HCT116 (cell line): ENCODE measurements around the gene UBE2M.

Experiments used
- CEBPB ChIP-seq: IDR thresholded peaks from 2 replicates; pipeline ENCODE4 v1.6.1; 2012; ENCODE audit warnings: low read depth
- ELF1 ChIP-seq: IDR thresholded peaks from 2 replicates; pipeline ENCODE4 v1.6.1; 2012; ENCODE audit warnings: low read depth, borderline replicate concordance
- EZH2 ChIP-seq: fragments of 200-600 bp; sonication (generic); IDR thresholded peaks from 2 replicates; pipeline ENCODE4 v1.6.1; 2017; ENCODE audit warnings: antibody characterized with exemption, mixed run types
- FOSL1 ChIP-seq: IDR thresholded peaks from 2 replicates; pipeline ENCODE4 v1.6.1; 2012; ENCODE audit warnings: low read depth
- POLR2A ChIP-seq: IDR thresholded peaks from 2 replicates; pipeline ENCODE4 v1.7.0; 2011; ENCODE audit warnings: borderline replicate concordance; ENCODE audit not compliant: insufficient read depth, insufficient read length; ENCODE audit errors: extremely low read depth
- RAD21 ChIP-seq: IDR thresholded peaks from 2 replicates; pipeline ENCODE4 v1.6.1; 2012; ENCODE audit warnings: low read depth, mild to moderate bottlenecking
- TF ChIP-seq, protein P1 (sequence below), 3 experiments: fragments of 200-600 bp in 1 of 3; sonication (generic) in 1 of 3; IDR thresholded peaks in 2 of 3; conservative IDR thresholded peaks in 1 of 3; 2 replicates each; pipeline ENCODE4 v1.5.1; 2012 to 2017; ENCODE audit warnings: low read depth in 2 of 3, low read length in 2 of 3, antibody characterized with exemption in 1 of 3, borderline replicate concordance in 1 of 3, control low read depth in 1 of 3, mild to moderate bottlenecking in 1 of 3, mixed read lengths in 1 of 3, mixed run types in 1 of 3, moderate library complexity in 1 of 3; ENCODE audit not compliant: insufficient read depth in 1 of 3
- TF ChIP-seq, protein P2 (sequence below): IDR thresholded peaks from 2 replicates; pipeline ENCODE4 v1.6.1; 2012
- TF ChIP-seq, protein P3 (sequence below): IDR thresholded peaks from 2 replicates; pipeline ENCODE4 v1.6.1; 2012; ENCODE audit warnings: low read depth
- TF ChIP-seq, protein P4 (sequence below): IDR thresholded peaks from 2 replicates; pipeline ENCODE4 v1.6.1; 2012

DNA sequence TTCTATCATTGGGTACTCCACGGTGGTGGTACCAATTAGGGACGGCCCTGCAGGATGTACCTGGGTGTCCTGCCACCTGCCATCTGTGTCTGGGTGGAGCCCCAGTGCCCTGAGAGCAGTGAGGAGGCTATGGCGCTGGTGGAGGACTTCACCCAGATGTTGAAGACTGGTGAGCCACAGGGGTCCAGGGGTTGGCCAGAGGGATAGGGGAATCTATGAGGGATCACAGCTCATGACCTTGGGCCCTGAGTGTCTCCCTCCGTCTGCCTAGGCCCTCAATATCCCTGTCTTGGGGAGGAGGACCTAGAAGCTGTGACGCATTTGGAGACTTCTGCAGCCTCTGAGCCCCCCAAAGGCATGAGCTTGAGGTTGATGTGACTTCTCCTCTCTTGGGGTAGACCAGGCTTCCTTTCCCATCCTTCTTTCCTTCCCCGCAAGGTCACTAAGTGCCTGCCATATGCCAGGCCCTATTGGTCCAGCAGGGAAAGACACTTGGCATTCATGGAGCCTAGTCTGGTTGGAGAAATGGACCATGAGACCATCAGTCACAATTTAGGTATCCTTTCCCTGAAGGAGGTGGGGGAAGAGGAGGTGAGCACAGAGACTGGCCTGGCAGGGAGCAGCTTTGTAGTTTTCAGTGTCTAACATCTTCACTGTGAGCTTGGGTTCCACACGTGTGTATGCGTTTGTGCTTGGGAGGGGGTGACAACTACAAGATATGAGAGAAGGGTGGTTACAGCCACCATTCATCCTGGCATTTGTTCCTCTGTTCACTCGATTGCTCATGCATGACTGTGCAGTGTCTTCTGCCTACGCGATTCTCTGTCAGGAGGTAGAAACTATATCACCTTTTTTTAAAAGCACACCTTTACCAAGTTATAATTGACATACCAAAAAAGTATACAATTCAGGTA is 19.9 kb upstream of the UBE2M start:
- TF ChIP-seq CEBPB (no peak), EZH2 (no peak), ELF1 (no peak), POLR2A (no peak), RAD21 (no peak), FOSL1 (no peak)
- TF ChIP-seq, protein P1, sequence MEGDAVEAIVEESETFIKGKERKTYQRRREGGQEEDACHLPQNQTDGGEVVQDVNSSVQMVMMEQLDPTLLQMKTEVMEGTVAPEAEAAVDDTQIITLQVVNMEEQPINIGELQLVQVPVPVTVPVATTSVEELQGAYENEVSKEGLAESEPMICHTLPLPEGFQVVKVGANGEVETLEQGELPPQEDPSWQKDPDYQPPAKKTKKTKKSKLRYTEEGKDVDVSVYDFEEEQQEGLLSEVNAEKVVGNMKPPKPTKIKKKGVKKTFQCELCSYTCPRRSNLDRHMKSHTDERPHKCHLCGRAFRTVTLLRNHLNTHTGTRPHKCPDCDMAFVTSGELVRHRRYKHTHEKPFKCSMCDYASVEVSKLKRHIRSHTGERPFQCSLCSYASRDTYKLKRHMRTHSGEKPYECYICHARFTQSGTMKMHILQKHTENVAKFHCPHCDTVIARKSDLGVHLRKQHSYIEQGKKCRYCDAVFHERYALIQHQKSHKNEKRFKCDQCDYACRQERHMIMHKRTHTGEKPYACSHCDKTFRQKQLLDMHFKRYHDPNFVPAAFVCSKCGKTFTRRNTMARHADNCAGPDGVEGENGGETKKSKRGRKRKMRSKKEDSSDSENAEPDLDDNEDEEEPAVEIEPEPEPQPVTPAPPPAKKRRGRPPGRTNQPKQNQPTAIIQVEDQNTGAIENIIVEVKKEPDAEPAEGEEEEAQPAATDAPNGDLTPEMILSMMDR (IDR thresholded peaks at IDR 0.05 in 2 of 3, conservative IDR thresholded peaks at IDR 0.05 in 1 of 3; ENCODE audit: borderline replicate concordance in 1 of 3, insufficient read depth in 1 of 3, low read depth in 2 of 3, low read length in 2 of 3): no peak
- TF ChIP-seq, protein P2, sequence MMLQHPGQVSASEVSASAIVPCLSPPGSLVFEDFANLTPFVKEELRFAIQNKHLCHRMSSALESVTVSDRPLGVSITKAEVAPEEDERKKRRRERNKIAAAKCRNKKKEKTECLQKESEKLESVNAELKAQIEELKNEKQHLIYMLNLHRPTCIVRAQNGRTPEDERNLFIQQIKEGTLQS: no peak
- TF ChIP-seq, protein P3, sequence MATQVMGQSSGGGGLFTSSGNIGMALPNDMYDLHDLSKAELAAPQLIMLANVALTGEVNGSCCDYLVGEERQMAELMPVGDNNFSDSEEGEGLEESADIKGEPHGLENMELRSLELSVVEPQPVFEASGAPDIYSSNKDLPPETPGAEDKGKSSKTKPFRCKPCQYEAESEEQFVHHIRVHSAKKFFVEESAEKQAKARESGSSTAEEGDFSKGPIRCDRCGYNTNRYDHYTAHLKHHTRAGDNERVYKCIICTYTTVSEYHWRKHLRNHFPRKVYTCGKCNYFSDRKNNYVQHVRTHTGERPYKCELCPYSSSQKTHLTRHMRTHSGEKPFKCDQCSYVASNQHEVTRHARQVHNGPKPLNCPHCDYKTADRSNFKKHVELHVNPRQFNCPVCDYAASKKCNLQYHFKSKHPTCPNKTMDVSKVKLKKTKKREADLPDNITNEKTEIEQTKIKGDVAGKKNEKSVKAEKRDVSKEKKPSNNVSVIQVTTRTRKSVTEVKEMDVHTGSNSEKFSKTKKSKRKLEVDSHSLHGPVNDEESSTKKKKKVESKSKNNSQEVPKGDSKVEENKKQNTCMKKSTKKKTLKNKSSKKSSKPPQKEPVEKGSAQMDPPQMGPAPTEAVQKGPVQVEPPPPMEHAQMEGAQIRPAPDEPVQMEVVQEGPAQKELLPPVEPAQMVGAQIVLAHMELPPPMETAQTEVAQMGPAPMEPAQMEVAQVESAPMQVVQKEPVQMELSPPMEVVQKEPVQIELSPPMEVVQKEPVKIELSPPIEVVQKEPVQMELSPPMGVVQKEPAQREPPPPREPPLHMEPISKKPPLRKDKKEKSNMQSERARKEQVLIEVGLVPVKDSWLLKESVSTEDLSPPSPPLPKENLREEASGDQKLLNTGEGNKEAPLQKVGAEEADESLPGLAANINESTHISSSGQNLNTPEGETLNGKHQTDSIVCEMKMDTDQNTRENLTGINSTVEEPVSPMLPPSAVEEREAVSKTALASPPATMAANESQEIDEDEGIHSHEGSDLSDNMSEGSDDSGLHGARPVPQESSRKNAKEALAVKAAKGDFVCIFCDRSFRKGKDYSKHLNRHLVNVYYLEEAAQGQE: no peak
- TF ChIP-seq, protein P4, sequence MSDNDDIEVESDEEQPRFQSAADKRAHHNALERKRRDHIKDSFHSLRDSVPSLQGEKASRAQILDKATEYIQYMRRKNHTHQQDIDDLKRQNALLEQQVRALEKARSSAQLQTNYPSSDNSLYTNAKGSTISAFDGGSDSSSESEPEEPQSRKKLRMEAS: no peak
